Endothelial cell of umbilical vein (primary cell): Measurements from ENCODE around the gene ATRNL1. TPM values are rescaled to one million over a fixed set of nuclear protein-coding genes. Genes with fewer than 3 reads are reported as not detected.

Experiments used
- BruUV-seq: library from RNA; stranded (reverse); fragments of 400-500 nt; replicated peaks from 2 replicates; lab custom pipeline; 2021; lab: Mats Ljungman, UMichigan
- CTCF ChIA-PET: fragments of 300-600, 350-600 bp; sonication (Branson Sonifier 250); formaldehyde crosslinking; loops from one replicate; lab custom pipeline; 2021; ENCODE audit warnings: antibody characterized with exemption, inconsistent platforms; lab: Charles Lee
- POLR2A ChIA-PET: fragments of 300-600, 350-600 bp; sonication (Branson Sonifier 250); formaldehyde crosslinking; loops from one replicate; lab custom pipeline; 2021; ENCODE audit warnings: antibody characterized with exemption, inconsistent platforms; lab: Charles Lee
- DNase-seq: peaks from one replicate; pipeline ENCODE4 v3.0.0-alpha.2; 2011; ENCODE audit warnings: low read depth, low spot score
- FAIRE-seq: peaks from 2 replicates; lab custom pipeline; 2011; peaks lifted over from hg19 to GRCh38; lab: Jason Lieb, UNC
- H2AFZ ChIP-seq: 2 replicates; pipeline ENCODE4 v1.6.0; 2012; ENCODE audit warnings: low read depth, low read length, control low read depth, inconsistent platforms
- H3K27ac ChIP-seq: 2 replicates; pipeline ENCODE4 v1.5.1; 2011; ENCODE audit warnings: low read depth, mild to moderate bottlenecking, control low read depth, low read length, moderate library complexity; ENCODE audit not compliant: insufficient read depth
- H3K27me3 ChIP-seq, 2 experiments: 2 replicates each; pipeline versions ENCODE4 v1.6.0 to v1.6.1; 2011; ENCODE audit warnings: low read length in 2 of 2, mixed read lengths in 1 of 2; ENCODE audit not compliant: control insufficient read depth in 2 of 2, insufficient read depth in 2 of 2
- H3K36me3 ChIP-seq, 2 experiments: 2 replicates in 1 of 2; 3 replicates in 1 of 2; pipeline ENCODE4 v1.5.1; 2011; ENCODE audit warnings: low read length in 2 of 2, mild to moderate bottlenecking in 1 of 2, moderate library complexity in 1 of 2; ENCODE audit not compliant: control insufficient read depth in 2 of 2, insufficient read depth in 2 of 2; ENCODE audit errors: extremely low read depth in 1 of 2
- H3K4me1 ChIP-seq: 3 replicates; pipeline ENCODE4 v1.5.1; 2011; ENCODE audit warnings: mild to moderate bottlenecking, low read length; ENCODE audit not compliant: control insufficient read depth, insufficient read depth; ENCODE audit errors: extremely low read depth
- H3K4me2 ChIP-seq: 2 replicates; pipeline ENCODE4 v1.6.1; 2011; ENCODE audit warnings: low read length, control low read depth, mixed read lengths; ENCODE audit not compliant: insufficient read depth
- H3K4me3 ChIP-seq, 3 experiments: fragments of 200-600 bp in 1 of 3; sonication (generic), shearing (Covaris generic) in 1 of 3; replicated peaks in 1 of 3; 2 replicates each; pipeline ENCODE4 v1.5.1; 2011 to 2016; ENCODE audit warnings: control low read depth in 3 of 3, low read length in 3 of 3, mild to moderate bottlenecking in 2 of 3, inconsistent platforms in 1 of 3, low read depth in 1 of 3, moderate library complexity in 1 of 3; ENCODE audit not compliant: insufficient read depth in 1 of 3
- H3K79me2 ChIP-seq: 2 replicates; pipeline ENCODE4 v1.6.0; 2012; ENCODE audit warnings: low read length, inconsistent platforms; ENCODE audit not compliant: control insufficient read depth, insufficient read depth
- H3K9ac ChIP-seq: replicated peaks from 2 replicates; pipeline ENCODE3; 2011; ENCODE audit warnings: low read length, control low read depth; ENCODE audit not compliant: insufficient read depth; ENCODE audit errors: extremely low read depth
- H3K9me1 ChIP-seq: replicated peaks from 3 replicates; pipeline ENCODE4 v1.6.0; 2011; ENCODE audit warnings: mild to moderate bottlenecking, low read length; ENCODE audit not compliant: control insufficient read depth, insufficient read depth; ENCODE audit errors: extremely low read depth
- H3K9me3 ChIP-seq: replicated peaks from 2 replicates; pipeline ENCODE4 v1.5.1; 2012; ENCODE audit warnings: low read length, inconsistent platforms; ENCODE audit not compliant: control insufficient read depth, insufficient read depth
- H4K20me1 ChIP-seq: replicated peaks from 2 replicates; pipeline ENCODE3; 2011; ENCODE audit warnings: mild to moderate bottlenecking, low read length; ENCODE audit not compliant: control insufficient read depth, insufficient read depth; ENCODE audit errors: extremely low read depth
- CTCF ChIP-seq, 2 donors: IDR thresholded peaks; 1 replicate in 1 of 2; 2 replicates in 1 of 2; pipeline ENCODE4 v1.5.1; 2011; ENCODE audit warnings: low read length in 2 of 2, mild to moderate bottlenecking in 2 of 2, moderate library complexity in 2 of 2, control low read depth in 1 of 2, inconsistent platforms in 1 of 2, low read depth in 1 of 2; ENCODE audit not compliant: insufficient read depth in 1 of 2; ENCODE audit errors: extremely low read depth in 1 of 2
- EZH2 ChIP-seq: IDR thresholded peaks from 2 replicates; pipeline ENCODE4 v1.6.1; 2012; ENCODE audit warnings: borderline replicate concordance, low read depth, mild to moderate bottlenecking, moderate library complexity, low read length, inconsistent platforms; ENCODE audit not compliant: severe bottlenecking
- FOS ChIP-seq: IDR thresholded peaks from 2 replicates; pipeline ENCODE4 v1.6.1; 2011; ENCODE audit warnings: mild to moderate bottlenecking, low read length, moderate library complexity, borderline replicate concordance; ENCODE audit not compliant: insufficient read depth
- GATA2 ChIP-seq: IDR thresholded peaks from 2 replicates; pipeline ENCODE4 v1.7.0; 2011; ENCODE audit warnings: low read depth, mild to moderate bottlenecking, moderate library complexity, mixed read lengths, low read length; ENCODE audit not compliant: insufficient read length, insufficient read depth
- JUN ChIP-seq: IDR thresholded peaks from 2 replicates; pipeline ENCODE4 v1.6.1; 2011; ENCODE audit warnings: borderline replicate concordance, low read depth; ENCODE audit not compliant: insufficient read length, insufficient read depth
- MAX ChIP-seq: IDR thresholded peaks from 2 replicates; pipeline ENCODE4 v1.6.1; 2011; ENCODE audit not compliant: insufficient read depth, insufficient read length
- MYC ChIP-seq: IDR thresholded peaks from one replicate; pipeline ENCODE4 v1.6.1; 2011; ENCODE audit warnings: mild to moderate bottlenecking, low read depth, low read length
- POLR2A ChIP-seq: IDR thresholded peaks from 2 replicates; pipeline ENCODE4 v1.6.1; 2012; ENCODE audit warnings: low read depth, mild to moderate bottlenecking, control low read depth, low read length
- POLR2AphosphoS5 ChIP-seq: IDR thresholded peaks from 2 replicates; pipeline ENCODE4 v1.6.1; 2012; ENCODE audit warnings: low read depth, mild to moderate bottlenecking, control low read depth, low read length, moderate library complexity; ENCODE audit not compliant: insufficient read depth
- dilution Hi-C: fragments of 300-500 bp; cut with MboI; formaldehyde crosslinking; loops from one replicate; pipeline ENCODE4 v1.15.0; 2019; ENCODE audit warnings: low sequenced_read_pairs; ENCODE audit not compliant: extremely low pct_ligation_motif_present
- intact Hi-C: fragments of 100-400 bp; cut with micrococcal nuclease; formaldehyde crosslinking; loops from one replicate; pipeline ENCODE4 v1.10.0; 2022
- polyA plus RNA-seq, 4 experiments: library from polyadenylated mRNA; depleted of rRNA in 3 of 4; stranded (reverse) in 3 of 4; unstranded in 1 of 4; fragments of >200 nt; gene quantifications; 2 replicates each; pipeline versions ENCODE4 v1.2.1 to v1.2.3, GENCODE V29; 2011 to 2012; ENCODE audit warnings: missing spikeins in 1 of 4
- total RNA-seq: library from RNA; stranded (reverse); gene quantifications from 2 replicates; pipeline ENCODE4 v1.2.3, GENCODE V29; 2021

ATRNL1 gene
- total and polyA plus RNA-seq, 2 donors (not counting 3 experiments of a cell fraction or from before 2014, with no cell fraction given): not detected

DNA sequence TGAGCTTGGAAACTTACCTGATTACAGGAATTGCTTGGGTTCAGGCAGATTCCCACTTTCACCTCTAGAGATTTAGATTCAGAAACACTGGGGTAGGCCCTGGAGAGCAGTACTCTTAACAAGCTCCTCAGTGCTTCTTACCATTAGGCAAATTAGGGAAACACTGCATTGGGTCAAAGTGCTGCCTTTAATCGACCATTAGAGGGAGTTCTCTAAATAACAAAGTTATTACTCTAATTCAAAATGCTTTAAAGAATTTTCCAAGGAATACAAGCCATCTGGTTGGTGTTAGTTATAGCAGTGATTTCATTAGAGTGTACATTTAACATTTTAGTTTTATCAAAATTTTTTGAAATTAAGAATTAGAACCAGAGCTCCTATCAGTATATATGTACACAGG, 855.3 kb downstream of the ATRNL1 start:
- H3K27ac ChIP-seq: no peak overlapping the region
- no peaks in the 10 kb centered on the region for H3K79me2 ChIP-seq
- no peaks in the 10 kb centered on the region for H3K27me3 ChIP-seq
- DNase-seq (no peak), FAIRE-seq (no peak)
- no peaks in the 10 kb centered on the region for H4K20me1 ChIP-seq
- intact Hi-C loops: no loop called here
- H3K4me1 ChIP-seq: peaks cover 22% of the 10 kb centered on the region
- dilution Hi-C loops: no loop called here
- no peak overlapping the region for H3K4me2 ChIP-seq
- no peak overlapping the region for H3K4me3 ChIP-seq
- TF ChIP-seq GATA2 (no peak), EZH2 (no peak), CTCF (IDR thresholded peaks at IDR 0.05; ENCODE audit: extremely low read depth in 1 of 2, insufficient read depth in 1 of 2, low read depth in 1 of 2, low read length in 2 of 2) (peak in 1 of 2 donors; percentile 15), JUN (no peak)
- POLR2A ChIA-PET: no interaction called here
- CTCF ChIA-PET: interaction anchor here (0.8 to 1.3 kb wide), 3 partner anchors 15 to 119 kb away, joined by 3 to 4 read pairs (median 4); no protein-coding TSS in a partner anchor
- H3K9ac ChIP-seq: no peak overlapping the region
- no peaks in the 10 kb centered on the region for H3K9me1 ChIP-seq
- BruUV-seq: no TSS peak
- no peaks in the 10 kb centered on the region for H3K9me3 ChIP-seq
- H2AFZ ChIP-seq: no peak overlapping the region
- no peaks in the 10 kb centered on the region for H3K36me3 ChIP-seq

GRCh38 chr10:115949282-115949844, 856.2 kb downstream of the ATRNL1 start:
- FAIRE-seq: no peak
- dilution Hi-C loops: no loop called here
- H3K4me1 ChIP-seq: peaks cover 24% of the 10 kb centered on the region

More at GRCh38 chr10:115949282-115949844, 856.2 kb downstream of the ATRNL1 start:
- POLR2A ChIA-PET: no interaction called here
- DNase-seq: no peak
- H2AFZ ChIP-seq: no peak overlapping the region
- no peak overlapping the region for H3K4me2 ChIP-seq
- H3K4me3 ChIP-seq: no peak overlapping the region
- no peaks in the 10 kb centered on the region for H3K79me2 ChIP-seq
- H4K20me1 ChIP-seq: no peaks in the 10 kb centered on the region
- no peaks in the 10 kb centered on the region for H3K9me3 ChIP-seq
- no peak for TF ChIP-seq POLR2A
- TF ChIP-seq POLR2AphosphoS5: no peak
- TF ChIP-seq JUN: no peak
- no peak for TF ChIP-seq FOS
- TF ChIP-seq MYC: no peak
- no peak for TF ChIP-seq EZH2
- TF ChIP-seq GATA2: no peak
- no peak for TF ChIP-seq MAX
- TF ChIP-seq CTCF (IDR thresholded peaks at IDR 0.05; ENCODE audit: extremely low read depth in 1 of 2, insufficient read depth in 1 of 2, low read depth in 1 of 2, low read length in 2 of 2): no peak
- no TSS peak for BruUV-seq
- CTCF ChIA-PET: interaction anchor here (0.9 to 1.3 kb wide), 3 partner anchors 8 to 47 kb away, joined by 3 to 7 read pairs (median 3); no protein-coding TSS in a partner anchor
- intact Hi-C loops: no loop called here
- no peak overlapping the region for H3K27ac ChIP-seq
- H3K9me1 ChIP-seq: no peaks in the 10 kb centered on the region
- no peaks in the 10 kb centered on the region for H3K36me3 ChIP-seq
- H3K9ac ChIP-seq: no peak overlapping the region
- no peaks in the 10 kb centered on the region for H3K27me3 ChIP-seq
